ENCODE results near the gene DNAH6.

The DNAH6 gene

GRCh38 chr2:84629550-84629949 is 113.3 kb downstream of the DNAH6 start:
- no peaks in the 10 kb centered on the region for H3K9me3 Mint-ChIP-seq
- H3K27ac Mint-ChIP-seq = no peak overlapping the region
- peaks cover 7% of the 10 kb centered on the region for H3K27me3 Mint-ChIP-seq (ENCODE audit: low read depth)
- H3K4me1 Mint-ChIP-seq (ENCODE audit: low read depth) = peaks cover 3% of the 10 kb centered on the region
- H3K36me3 Mint-ChIP-seq (ENCODE audit: low read depth) = no peaks in the 10 kb centered on the region
- H3K4me3 Mint-ChIP-seq = no peak overlapping the region

GRCh38 chr2:84631047-84631446 is 114.7 kb downstream of the DNAH6 start:
- H3K4me3 Mint-ChIP-seq = no peak overlapping the region
- no peak overlapping the region for H3K27ac Mint-ChIP-seq
- H3K27me3 Mint-ChIP-seq (ENCODE audit: low read depth) = peaks cover 7% of the 10 kb centered on the region
- peaks cover 3% of the 10 kb centered on the region for H3K4me1 Mint-ChIP-seq (ENCODE audit: low read depth)
- H3K9me3 Mint-ChIP-seq = no peaks in the 10 kb centered on the region
- no peaks in the 10 kb centered on the region for H3K36me3 Mint-ChIP-seq (ENCODE audit: low read depth)

GRCh38 chr2:84631985-84632384 is 115.7 kb downstream of the DNAH6 start:
- Mint-ChIP-seq H3K27me3 (ENCODE audit: low read depth) (peaks cover 7% of the 10 kb centered on the region), H3K27ac (no peak overlapping the region), H3K4me3 (no peak overlapping the region), H3K36me3 (ENCODE audit: low read depth) (no peaks in the 10 kb centered on the region), H3K4me1 (ENCODE audit: low read depth) (peaks cover 3% of the 10 kb centered on the region), H3K9me3 (no peaks in the 10 kb centered on the region)

- Mint-ChIP-seq H3K9me3 (no peaks in the 10 kb centered on the region), H3K36me3 (ENCODE audit: low read depth) (no peaks in the 10 kb centered on the region), H3K4me1 (ENCODE audit: low read depth) (peaks cover 3% of the 10 kb centered on the region), H3K27ac (no peak overlapping the region), H3K27me3 (ENCODE audit: low read depth) (peaks cover 9% of the 10 kb centered on the region), H3K4me3 (no peak overlapping the region)
Measured at GRCh38 chr2:84636080-84636971, 120.0 kb downstream of the DNAH6 start.

GRCh38 chr2:84639751-84640150 is 123.5 kb downstream of the DNAH6 start:
- Mint-ChIP-seq H3K27me3 (ENCODE audit: low read depth) (peaks cover 14% of the 10 kb centered on the region), H3K4me1 (ENCODE audit: low read depth) (no peaks in the 10 kb centered on the region), H3K27ac (no peak overlapping the region), H3K4me3 (no peak overlapping the region), H3K36me3 (ENCODE audit: low read depth) (no peaks in the 10 kb centered on the region), H3K9me3 (peaks cover 7% of the 10 kb centered on the region)

GRCh38 chr2:84640411-84640810 is 124.1 kb downstream of the DNAH6 start:
- no peak overlapping the region for H3K4me3 Mint-ChIP-seq
- no peaks in the 10 kb centered on the region for H3K4me1 Mint-ChIP-seq (ENCODE audit: low read depth)
- peaks cover 14% of the 10 kb centered on the region for H3K27me3 Mint-ChIP-seq (ENCODE audit: low read depth)
- no peak overlapping the region for H3K27ac Mint-ChIP-seq
- H3K36me3 Mint-ChIP-seq (ENCODE audit: low read depth) = no peaks in the 10 kb centered on the region
- peaks cover 7% of the 10 kb centered on the region for H3K9me3 Mint-ChIP-seq

GRCh38 chr2:84641021-84641420 is 124.7 kb downstream of the DNAH6 start:
- H3K4me1 Mint-ChIP-seq (ENCODE audit: low read depth) = no peaks in the 10 kb centered on the region
- no peaks in the 10 kb centered on the region for H3K36me3 Mint-ChIP-seq (ENCODE audit: low read depth)
- peaks cover 7% of the 10 kb centered on the region for H3K9me3 Mint-ChIP-seq
- peaks cover 14% of the 10 kb centered on the region for H3K27me3 Mint-ChIP-seq (ENCODE audit: low read depth)
- H3K4me3 Mint-ChIP-seq = no peak overlapping the region
- H3K27ac Mint-ChIP-seq = no peak overlapping the region

GRCh38 chr2:84643991-84644390 is 127.7 kb downstream of the DNAH6 start:
- Mint-ChIP-seq H3K27ac (no peak overlapping the region), H3K4me1 (ENCODE audit: low read depth) (no peaks in the 10 kb centered on the region), H3K36me3 (ENCODE audit: low read depth) (no peaks in the 10 kb centered on the region), H3K27me3 (ENCODE audit: low read depth) (peaks cover 14% of the 10 kb centered on the region), H3K9me3 (peaks cover 7% of the 10 kb centered on the region), H3K4me3 (no peak overlapping the region)

- Mint-ChIP-seq H3K9me3 (peaks cover 7% of the 10 kb centered on the region), H3K27me3 (ENCODE audit: low read depth) (peaks cover 11% of the 10 kb centered on the region), H3K4me3 (no peak overlapping the region), H3K27ac (no peak overlapping the region), H3K4me1 (ENCODE audit: low read depth) (peaks cover 19% of the 10 kb centered on the region), H3K36me3 (ENCODE audit: low read depth) (no peaks in the 10 kb centered on the region)
Measured at GRCh38 chr2:84646514-84646913, 130.2 kb downstream of the DNAH6 start.

GRCh38 chr2:84647267-84647666 is 131.0 kb downstream of the DNAH6 start:
- no peak overlapping the region for H3K27ac Mint-ChIP-seq
- H3K4me1 Mint-ChIP-seq (ENCODE audit: low read depth) = peaks cover 22% of the 10 kb centered on the region
- H3K36me3 Mint-ChIP-seq (ENCODE audit: low read depth) = no peaks in the 10 kb centered on the region
- no peak overlapping the region for H3K4me3 Mint-ChIP-seq
- peaks cover 11% of the 10 kb centered on the region for H3K27me3 Mint-ChIP-seq (ENCODE audit: low read depth)
- H3K9me3 Mint-ChIP-seq = peaks cover 7% of the 10 kb centered on the region

GRCh38 chr2:84649058-84649457 is 132.8 kb downstream of the DNAH6 start:
- Mint-ChIP-seq H3K4me3 (no peak overlapping the region), H3K27me3 (ENCODE audit: low read depth) (no peaks in the 10 kb centered on the region), H3K27ac (no peak overlapping the region), H3K36me3 (ENCODE audit: low read depth) (peaks cover 2% of the 10 kb centered on the region), H3K4me1 (ENCODE audit: low read depth) (peaks cover 37% of the 10 kb centered on the region), H3K9me3 (peaks cover 8% of the 10 kb centered on the region)

- H3K4me1 Mint-ChIP-seq (ENCODE audit: low read depth) = peaks cover 40% of the 10 kb centered on the region
Measured at GRCh38 chr2:84649487-84650142, 133.3 kb downstream of the DNAH6 start.

GRCh38 chr2:84652431-84652830 is 136.1 kb downstream of the DNAH6 start:
- Mint-ChIP-seq H3K36me3 (ENCODE audit: low read depth) (peaks cover 6% of the 10 kb centered on the region), H3K4me3 (peak overlapping the region; percentile 43), H3K27ac (peak overlapping the region; percentile 53), H3K4me1 (ENCODE audit: low read depth) (peaks cover 47% of the 10 kb centered on the region), H3K27me3 (ENCODE audit: low read depth) (no peaks in the 10 kb centered on the region), H3K9me3 (peaks cover 12% of the 10 kb centered on the region)

More at GRCh38 chr2:84649487-84650142, 133.3 kb downstream of the DNAH6 start:
- Mint-ChIP-seq H3K9me3 (peaks cover 8% of the 10 kb centered on the region), H3K4me3 (no peak overlapping the region), H3K36me3 (ENCODE audit: low read depth) (peaks cover 2% of the 10 kb centered on the region), H3K27me3 (ENCODE audit: low read depth) (no peaks in the 10 kb centered on the region), H3K27ac (peak overlapping the region; percentile 7)

GRCh38 chr2:84653302-84653701 is 137.0 kb downstream of the DNAH6 start:
- Mint-ChIP-seq H3K4me3 (no peak overlapping the region), H3K27me3 (ENCODE audit: low read depth) (no peaks in the 10 kb centered on the region), H3K9me3 (peaks cover 12% of the 10 kb centered on the region), H3K4me1 (ENCODE audit: low read depth) (peaks cover 47% of the 10 kb centered on the region), H3K27ac (no peak overlapping the region), H3K36me3 (ENCODE audit: low read depth) (peaks cover 8% of the 10 kb centered on the region)

- no peak overlapping the region for H3K27ac Mint-ChIP-seq
- H3K36me3 Mint-ChIP-seq (ENCODE audit: low read depth) = peaks cover 8% of the 10 kb centered on the region
- H3K27me3 Mint-ChIP-seq (ENCODE audit: low read depth) = no peaks in the 10 kb centered on the region
- H3K4me3 Mint-ChIP-seq = no peak overlapping the region
- H3K4me1 Mint-ChIP-seq (ENCODE audit: low read depth) = peaks cover 44% of the 10 kb centered on the region
- H3K9me3 Mint-ChIP-seq = peaks cover 12% of the 10 kb centered on the region
Measured at GRCh38 chr2:84654414-84654813, 138.1 kb downstream of the DNAH6 start.

Data from T-helper 1 cell treated with Interleukin-12 subunit alpha and Interleukin-12 subunit beta and Interleukin-4 antibody, amounts not matched to agents 30 μg/mL and 1 μg/mL, for 36 hours (primary cell).